Measurements from ENCODE around the gene DDX51. TPM values are rescaled to one million over a fixed set of nuclear protein-coding genes. Genes with fewer than 3 reads are reported as not detected.

The DDX51 gene
- total and polyA plus RNA-seq, 2 of the 13 experiments (the other 11 are each of a cell fraction or from before 2014, with no cell fraction given) = 10.1 TPM

DNA sequence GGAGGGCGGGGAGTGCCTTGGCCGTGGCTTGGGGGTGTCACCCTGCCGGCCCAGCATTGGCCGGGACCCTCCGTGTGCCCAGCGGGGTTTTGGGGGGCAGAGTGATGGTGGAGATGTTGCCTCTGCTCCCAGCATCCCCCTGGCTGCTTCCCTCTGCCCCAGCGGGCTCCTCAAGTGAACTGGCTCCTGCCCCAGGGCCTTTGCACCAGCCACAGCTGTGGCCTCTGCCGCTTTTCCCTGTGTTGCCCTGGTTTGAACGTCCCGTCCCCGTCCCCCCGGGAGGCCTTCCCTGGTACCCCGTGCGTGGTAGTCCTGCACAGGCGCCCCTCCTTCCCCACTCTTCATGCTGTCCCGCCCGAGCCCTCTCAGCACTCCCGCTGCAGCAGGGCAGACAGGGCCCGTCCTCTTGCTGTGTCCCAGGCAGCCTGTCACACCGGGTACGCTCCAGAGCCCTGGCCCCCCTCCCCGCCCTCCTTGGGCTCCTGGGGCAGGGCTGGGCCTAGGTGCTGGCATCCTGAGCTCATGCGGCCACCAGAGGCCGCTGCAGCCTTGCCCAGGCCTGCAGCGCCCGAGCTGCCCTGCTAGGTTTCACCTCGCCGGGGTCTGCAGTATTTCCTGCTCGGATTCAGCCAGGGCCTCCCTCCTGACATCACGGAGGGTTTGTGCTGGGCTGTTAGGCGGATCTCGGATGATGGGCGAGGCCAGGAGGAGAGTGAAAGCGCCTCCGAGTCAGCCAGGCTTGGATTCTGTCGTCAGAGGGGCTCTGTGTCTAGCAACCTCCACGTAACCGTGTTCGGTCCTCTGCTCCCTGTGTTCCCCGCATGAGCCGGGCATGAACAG lies 9.6 kb upstream of the DDX51 start (continued):
- TF ChIP-seq, protein P1, sequence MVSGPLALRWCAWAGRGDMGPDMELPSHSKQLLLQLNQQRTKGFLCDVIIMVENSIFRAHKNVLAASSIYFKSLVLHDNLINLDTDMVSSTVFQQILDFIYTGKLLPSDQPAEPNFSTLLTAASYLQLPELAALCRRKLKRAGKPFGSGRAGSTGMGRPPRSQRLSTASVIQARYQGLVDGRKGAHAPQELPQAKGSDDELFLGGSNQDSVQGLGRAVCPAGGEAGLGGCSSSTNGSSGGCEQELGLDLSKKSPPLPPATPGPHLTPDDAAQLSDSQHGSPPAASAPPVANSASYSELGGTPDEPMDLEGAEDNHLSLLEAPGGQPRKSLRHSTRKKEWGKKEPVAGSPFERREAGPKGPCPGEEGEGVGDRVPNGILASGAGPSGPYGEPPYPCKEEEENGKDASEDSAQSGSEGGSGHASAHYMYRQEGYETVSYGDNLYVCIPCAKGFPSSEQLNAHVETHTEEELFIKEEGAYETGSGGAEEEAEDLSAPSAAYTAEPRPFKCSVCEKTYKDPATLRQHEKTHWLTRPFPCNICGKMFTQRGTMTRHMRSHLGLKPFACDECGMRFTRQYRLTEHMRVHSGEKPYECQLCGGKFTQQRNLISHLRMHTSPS (CRISPR knock-in tag; IDR thresholded peaks at IDR 0.05; ENCODE audit: low read depth) = 0 out of 2 replicates have a peak, but pooled peaks have one; percentile 11
- no peak for TF ChIP-seq JUND (CRISPR knock-in tag; IDR thresholded peaks at IDR 0.05)
- TF ChIP-seq ZNF230 (CRISPR knock-in tag; IDR thresholded peaks at IDR 0.05) = no peak
- 0 out of 2 replicates have a peak, but pooled peaks have one; percentile 20 for TF ChIP-seq RBFOX2 (IDR thresholded peaks at IDR 0.05; ENCODE audit: low read depth, low read length)
- TF ChIP-seq MED1 (CRISPR knock-in tag; IDR thresholded peaks at IDR 0.05) = no peak
- TF ChIP-seq, protein P2, sequence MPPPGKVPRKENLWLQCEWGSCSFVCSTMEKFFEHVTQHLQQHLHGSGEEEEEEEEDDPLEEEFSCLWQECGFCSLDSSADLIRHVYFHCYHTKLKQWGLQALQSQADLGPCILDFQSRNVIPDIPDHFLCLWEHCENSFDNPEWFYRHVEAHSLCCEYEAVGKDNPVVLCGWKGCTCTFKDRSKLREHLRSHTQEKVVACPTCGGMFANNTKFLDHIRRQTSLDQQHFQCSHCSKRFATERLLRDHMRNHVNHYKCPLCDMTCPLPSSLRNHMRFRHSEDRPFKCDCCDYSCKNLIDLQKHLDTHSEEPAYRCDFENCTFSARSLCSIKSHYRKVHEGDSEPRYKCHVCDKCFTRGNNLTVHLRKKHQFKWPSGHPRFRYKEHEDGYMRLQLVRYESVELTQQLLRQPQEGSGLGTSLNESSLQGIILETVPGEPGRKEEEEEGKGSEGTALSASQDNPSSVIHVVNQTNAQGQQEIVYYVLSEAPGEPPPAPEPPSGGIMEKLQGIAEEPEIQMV (CRISPR knock-in tag; IDR thresholded peaks at IDR 0.05; ENCODE audit: low read depth) = no peak
- TF ChIP-seq ZEB1 (IDR thresholded peaks at IDR 0.05; ENCODE audit: insufficient replicate concordance, low read depth) = no peak
- no peak for TF ChIP-seq SMYD3 (CRISPR knock-in tag; IDR thresholded peaks at IDR 0.05)
- no peak for TF ChIP-seq AKAP8 (CRISPR knock-in tag; IDR thresholded peaks at IDR 0.05)
- TF ChIP-seq, protein P3, sequence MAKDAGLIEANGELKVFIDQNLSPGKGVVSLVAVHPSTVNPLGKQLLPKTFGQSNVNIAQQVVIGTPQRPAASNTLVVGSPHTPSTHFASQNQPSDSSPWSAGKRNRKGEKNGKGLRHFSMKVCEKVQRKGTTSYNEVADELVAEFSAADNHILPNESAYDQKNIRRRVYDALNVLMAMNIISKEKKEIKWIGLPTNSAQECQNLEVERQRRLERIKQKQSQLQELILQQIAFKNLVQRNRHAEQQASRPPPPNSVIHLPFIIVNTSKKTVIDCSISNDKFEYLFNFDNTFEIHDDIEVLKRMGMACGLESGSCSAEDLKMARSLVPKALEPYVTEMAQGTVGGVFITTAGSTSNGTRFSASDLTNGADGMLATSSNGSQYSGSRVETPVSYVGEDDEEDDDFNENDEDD (CRISPR knock-in tag; IDR thresholded peaks at IDR 0.05; ENCODE audit: borderline replicate concordance) = no peak
- TF ChIP-seq, protein P4, sequence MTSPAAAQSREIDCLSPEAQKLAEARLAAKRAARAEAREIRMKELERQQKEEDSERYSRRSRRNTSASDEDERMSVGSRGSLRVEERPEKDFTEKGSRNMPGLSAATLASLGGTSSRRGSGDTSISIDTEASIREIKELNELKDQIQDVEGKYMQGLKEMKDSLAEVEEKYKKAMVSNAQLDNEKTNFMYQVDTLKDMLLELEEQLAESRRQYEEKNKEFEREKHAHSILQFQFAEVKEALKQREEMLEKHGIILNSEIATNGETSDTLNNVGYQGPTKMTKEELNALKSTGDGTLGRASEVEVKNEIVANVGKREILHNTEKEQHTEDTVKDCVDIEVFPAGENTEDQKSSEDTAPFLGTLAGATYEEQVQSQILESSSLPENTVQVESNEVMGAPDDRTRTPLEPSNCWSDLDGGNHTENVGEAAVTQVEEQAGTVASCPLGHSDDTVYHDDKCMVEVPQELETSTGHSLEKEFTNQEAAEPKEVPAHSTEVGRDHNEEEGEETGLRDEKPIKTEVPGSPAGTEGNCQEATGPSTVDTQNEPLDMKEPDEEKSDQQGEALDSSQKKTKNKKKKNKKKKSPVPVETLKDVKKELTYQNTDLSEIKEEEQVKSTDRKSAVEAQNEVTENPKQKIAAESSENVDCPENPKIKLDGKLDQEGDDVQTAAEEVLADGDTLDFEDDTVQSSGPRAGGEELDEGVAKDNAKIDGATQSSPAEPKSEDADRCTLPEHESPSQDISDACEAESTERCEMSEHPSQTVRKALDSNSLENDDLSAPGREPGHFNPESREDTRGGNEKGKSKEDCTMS (CRISPR knock-in tag; conservative IDR thresholded peaks at IDR 0.05) = no peak
- no peak for TF ChIP-seq AGO1 (IDR thresholded peaks at IDR 0.05; ENCODE audit: low read depth, low read length, poor library complexity, severe bottlenecking)
- no peak for TF ChIP-seq FOXK2 (IDR thresholded peaks at IDR 0.05)
- no peak for TF ChIP-seq IRX3 (CRISPR knock-in tag; IDR thresholded peaks at IDR 0.05; ENCODE audit: borderline replicate concordance, low read depth)
- TF ChIP-seq, protein P5, sequence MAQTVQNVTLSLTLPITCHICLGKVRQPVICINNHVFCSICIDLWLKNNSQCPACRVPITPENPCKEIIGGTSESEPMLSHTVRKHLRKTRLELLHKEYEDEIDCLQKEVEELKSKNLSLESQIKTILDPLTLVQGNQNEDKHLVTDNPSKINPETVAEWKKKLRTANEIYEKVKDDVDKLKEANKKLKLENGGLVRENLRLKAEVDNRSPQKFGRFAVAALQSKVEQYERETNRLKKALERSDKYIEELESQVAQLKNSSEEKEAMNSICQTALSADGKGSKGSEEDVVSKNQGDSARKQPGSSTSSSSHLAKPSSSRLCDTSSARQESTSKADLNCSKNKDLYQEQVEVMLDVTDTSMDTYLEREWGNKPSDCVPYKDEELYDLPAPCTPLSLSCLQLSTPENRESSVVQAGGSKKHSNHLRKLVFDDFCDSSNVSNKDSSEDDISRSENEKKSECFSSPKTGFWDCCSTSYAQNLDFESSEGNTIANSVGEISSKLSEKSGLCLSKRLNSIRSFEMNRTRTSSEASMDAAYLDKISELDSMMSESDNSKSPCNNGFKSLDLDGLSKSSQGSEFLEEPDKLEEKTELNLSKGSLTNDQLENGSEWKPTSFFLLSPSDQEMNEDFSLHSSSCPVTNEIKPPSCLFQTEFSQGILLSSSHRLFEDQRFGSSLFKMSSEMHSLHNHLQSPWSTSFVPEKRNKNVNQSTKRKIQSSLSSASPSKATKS (CRISPR knock-in tag; IDR thresholded peaks at IDR 0.05) = no peak
- no peak for TF ChIP-seq SMARCE1 (IDR thresholded peaks at IDR 0.05; ENCODE audit: borderline replicate concordance)
- TF ChIP-seq, protein P6, sequence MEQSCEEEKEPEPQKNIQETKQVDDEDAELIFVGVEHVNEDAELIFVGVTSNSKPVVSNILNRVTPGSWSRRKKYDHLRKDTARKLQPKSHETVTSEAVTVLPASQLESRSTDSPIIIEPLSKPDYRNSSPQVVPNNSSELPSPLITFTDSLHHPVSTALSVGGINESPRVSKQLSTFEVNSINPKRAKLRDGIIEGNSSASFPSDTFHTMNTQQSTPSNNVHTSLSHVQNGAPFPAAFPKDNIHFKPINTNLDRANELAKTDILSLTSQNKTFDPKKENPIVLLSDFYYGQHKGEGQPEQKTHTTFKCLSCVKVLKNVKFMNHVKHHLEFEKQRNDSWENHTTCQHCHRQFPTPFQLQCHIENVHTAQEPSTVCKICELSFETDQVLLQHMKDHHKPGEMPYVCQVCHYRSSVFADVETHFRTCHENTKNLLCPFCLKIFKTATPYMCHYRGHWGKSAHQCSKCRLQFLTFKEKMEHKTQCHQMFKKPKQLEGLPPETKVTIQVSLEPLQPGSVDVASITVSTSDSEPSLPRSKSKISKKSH (CRISPR knock-in tag; IDR thresholded peaks at IDR 0.05; ENCODE audit: borderline replicate concordance) = peak; percentile 21; the same call in 1 of the 2 replicates
- TF ChIP-seq PPARG (CRISPR knock-in tag; conservative IDR thresholded peaks at IDR 0.05) = no peak
